G401 (cell line): Measurements from ENCODE around the gene TRPM1. TPM values are rescaled to one million over a fixed set of nuclear protein-coding genes. Genes with fewer than 3 reads are reported as not detected.

Source experiments
- DNase-seq: peaks from one replicate; pipeline ENCODE4 v3.0.0-alpha.2; 2015; ENCODE audit warnings: low spot score
- in situ Hi-C: cut with HindIII; loops from 2 replicates; pipeline ENCODE4 v1.10.0; 2016; ENCODE audit warnings: low sequenced_read_pairs, mixed read lengths
- total RNA-seq: library from RNA; depleted of rRNA; stranded (reverse); fragments of >200 nt; shearing (Covaris generic); gene quantifications from 2 replicates; pipeline ENCODE4 v1.2.3, GENCODE V29; 2014; rRNA removed

TRPM1 gene
- 3.2 TPM in 1 of 2 replicates, not detected in the other for total RNA-seq

DNA sequence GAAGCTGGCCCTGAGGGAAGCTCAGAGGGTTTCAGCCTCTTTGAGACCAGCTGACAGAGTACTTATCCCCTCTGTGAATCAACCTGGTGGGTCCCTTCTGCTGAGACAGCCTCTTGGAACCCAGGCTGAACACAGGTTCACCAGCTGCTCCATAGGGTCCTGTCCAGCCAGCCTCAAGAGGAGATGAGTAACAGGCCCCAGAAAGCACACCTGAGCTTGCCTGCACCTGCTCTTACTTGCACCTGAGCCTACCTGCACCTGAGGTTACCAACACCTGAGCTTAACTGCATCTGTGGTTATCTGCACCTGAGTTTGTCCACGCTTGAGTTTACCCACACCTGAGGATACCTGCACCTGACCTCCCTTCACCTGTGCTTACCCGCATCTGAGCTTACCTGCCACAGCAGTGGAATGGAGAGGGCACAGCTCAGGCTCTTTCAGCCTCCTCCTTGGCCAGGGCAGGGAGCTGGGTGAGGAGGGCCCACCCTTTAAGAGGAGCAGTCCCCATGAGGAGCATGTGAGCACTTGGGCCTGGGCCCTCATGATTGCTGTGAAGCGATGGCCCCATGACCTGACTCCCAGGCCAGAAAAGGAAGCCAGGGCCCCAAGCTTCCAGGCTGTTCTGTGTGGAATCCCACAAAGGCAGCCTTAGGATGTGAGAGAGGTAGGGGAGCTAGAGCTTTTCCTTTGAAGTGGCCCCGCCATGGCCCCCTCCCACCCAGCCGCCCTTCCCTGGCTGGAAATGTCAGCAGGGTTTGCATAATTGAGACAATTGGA lies at the start of gene TRPM1:
Gene TRPM1, minus strand, starts transcription at position 464 of the 777 bp plus-strand sequence. CDS start 20,370 bp downstream, outside the sequence.
- in situ Hi-C loops, result no loop called here
- DNase-seq, result no peak

DNA sequence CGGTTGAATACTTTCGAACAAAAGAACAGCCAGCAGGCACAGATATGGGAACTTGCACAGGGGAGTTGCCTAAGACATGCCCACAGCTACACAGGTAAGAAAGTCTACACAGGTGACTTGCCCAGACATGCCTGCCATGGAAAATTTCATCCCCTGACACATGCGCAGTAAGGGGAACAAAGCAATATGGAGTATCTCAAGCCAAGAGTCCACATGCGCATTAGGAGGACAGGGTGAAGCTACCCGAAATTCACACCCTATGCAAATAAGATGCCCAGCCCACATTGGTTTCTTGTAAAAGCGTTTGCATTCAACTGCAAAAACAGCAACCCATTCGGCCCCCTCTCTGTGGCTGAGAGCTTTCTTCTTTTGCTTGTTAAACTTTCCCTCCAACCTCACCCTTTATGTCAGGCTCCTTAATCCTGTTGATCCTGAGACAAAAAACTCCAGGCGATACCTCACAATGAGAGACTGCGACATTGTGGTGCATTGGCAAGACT lies 49.3 kb upstream of the TRPM1 start:
- in situ Hi-C loops, result no loop called here
- DNase-seq, result no peak

DNA sequence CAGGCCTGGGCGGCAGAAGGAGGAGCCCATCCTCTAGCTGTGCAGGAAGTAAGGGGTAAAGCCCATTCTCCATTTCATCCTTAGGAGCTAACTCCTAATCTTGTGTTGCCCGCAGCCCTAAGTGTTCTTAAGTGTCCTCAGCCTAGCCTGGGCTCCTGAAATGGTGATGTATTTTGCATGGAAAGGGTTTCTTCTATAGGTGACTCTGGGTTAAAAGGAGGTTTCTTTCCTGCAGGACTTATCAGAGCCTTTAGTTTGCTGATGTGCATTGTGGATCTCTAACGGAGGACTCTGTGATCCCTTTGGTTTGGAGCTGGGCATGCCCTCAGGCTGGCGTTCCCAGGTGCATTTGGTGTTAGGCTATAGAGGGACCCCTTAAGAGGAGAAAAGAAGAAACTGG lies 48.5 kb upstream of the TRPM1 start:
- in situ Hi-C loops, result no loop called here
- no peak for DNase-seq

DNA sequence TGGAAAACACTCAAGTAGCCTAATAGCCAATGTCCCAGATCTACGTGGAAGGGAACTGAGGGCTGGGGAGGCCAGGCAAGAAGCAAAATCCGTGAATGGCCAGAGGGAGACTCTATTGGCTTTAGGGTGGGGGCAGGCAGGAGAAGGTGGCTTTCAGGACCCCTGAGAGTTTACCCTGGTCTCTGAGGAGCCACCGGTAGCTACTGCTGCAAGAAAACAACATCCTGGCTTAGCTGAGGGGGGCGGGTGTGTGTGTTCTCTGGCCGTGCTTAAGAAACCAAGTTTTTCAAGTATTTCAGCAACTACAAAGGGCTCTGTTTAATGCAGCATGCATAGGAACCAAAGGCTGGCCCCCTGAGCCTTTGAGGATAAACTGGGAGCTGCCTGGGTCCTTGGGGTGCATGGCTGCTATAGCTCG lies 47.6 kb upstream of the TRPM1 start:
- no peak for DNase-seq
- in situ Hi-C loops, result no loop called here

DNA sequence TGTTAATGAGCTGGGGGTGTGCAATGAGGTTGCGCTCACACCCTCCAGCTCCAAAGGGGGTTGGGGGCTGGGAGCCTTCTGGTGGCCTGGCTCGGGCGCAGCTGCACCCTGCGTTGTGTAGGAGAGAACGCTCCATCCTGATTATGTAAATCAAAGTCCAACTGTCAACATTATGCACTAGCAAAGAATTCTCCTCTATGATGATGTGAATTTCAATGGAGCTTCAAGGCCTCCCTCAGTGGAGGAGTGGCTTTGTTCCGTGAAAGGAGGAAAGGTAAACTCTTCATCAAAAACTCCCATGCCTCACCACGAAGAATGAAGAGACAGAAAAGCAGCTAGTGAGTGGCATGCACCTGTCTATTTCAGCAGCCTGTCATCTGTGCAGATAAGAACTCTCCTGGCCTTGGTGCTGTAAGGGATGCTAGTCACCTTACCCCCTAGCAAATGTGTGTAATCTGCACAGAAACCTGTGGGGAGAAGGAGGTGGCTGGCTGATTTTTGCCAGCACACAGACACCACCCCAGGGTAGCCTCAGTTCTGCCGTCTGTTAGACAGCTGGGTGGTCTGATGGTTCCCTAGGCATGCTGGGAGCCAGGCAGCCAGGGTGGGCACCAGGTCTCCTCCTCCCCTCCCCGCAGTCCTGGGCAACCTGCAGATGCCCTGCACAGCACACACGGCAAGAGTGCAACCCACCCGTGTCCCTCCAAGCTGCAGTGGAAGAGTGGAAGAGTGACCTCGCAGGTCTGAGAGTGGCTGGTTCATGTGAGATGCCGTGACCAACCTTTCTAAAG lies 47.0 kb upstream of the TRPM1 start:
- in situ Hi-C loops, result no loop called here

DNA sequence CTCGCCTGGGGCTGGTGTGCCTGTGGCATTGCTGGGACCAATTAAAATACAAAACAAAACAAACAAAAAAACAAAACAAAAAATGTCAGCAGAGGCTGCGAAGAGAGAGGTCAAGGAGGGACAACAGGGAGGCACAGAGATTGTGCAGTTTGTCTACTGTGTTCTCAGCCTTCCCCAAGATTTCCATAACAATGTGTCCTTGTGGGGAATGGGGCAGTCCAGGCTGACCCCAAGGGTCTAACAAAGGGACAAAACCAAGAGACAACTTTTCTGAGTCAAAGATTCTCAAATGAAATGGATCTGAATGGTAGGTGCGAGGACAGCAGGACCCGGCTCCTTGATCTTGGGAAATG lies 46.4 kb upstream of the TRPM1 start:
- no peak for DNase-seq
- in situ Hi-C loops, result no loop called here

More for the DNA sequence above, 47.0 kb upstream of the TRPM1 start:
- DNase-seq, result no peak

DNA sequence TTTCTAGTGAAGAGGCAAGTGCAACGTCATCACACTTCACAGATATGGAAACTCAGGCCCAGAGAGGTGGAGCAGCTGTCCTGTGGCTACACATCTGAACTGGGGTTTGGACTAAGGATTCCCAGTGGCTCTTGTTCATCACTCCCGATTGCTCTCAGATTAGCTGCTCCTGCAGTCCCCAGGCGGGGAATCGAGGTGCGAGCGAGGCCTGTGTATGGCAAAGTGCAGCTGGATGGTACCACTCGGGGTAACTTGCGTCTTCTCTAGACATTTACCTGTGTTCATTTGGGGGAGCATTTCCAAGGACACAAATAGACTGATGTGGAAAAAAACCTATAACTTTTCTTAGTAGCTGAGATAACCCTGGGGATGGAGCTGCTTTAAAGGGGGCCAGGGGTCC lies 45.9 kb upstream of the TRPM1 start:
- no peak for DNase-seq
- in situ Hi-C loops, result no loop called here

DNA sequence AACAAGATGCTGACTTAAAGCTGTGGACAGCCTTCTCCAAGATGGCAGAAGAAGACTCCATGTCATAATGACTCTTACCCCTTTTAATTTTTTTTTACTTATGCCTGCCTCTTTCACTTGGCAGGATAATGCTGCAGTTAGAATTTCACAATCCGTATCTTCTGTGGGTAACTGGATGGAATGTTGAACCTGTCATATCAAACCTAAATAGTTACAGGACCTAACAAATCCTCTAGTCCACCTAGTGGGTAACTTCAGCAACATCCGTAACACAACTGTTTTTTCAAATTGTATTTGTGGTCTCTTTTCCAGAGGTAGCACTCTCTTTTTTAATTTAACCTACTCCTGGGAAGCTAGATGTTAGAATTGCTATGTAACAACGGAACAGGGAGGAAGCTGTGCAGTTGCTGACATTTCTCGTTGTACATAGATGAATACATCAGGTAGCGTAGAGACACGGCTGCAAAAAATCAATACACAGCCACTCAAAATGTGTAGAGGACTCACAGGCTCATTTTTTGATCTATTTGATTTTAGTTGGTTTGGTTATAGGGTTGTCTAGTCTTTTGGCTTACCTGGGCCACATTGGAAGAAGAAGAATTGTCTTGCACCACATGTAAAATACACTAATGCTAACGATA lies 43.9 kb upstream of the TRPM1 start:
- DNase-seq, result no peak
- in situ Hi-C loops, result no loop called here

DNA sequence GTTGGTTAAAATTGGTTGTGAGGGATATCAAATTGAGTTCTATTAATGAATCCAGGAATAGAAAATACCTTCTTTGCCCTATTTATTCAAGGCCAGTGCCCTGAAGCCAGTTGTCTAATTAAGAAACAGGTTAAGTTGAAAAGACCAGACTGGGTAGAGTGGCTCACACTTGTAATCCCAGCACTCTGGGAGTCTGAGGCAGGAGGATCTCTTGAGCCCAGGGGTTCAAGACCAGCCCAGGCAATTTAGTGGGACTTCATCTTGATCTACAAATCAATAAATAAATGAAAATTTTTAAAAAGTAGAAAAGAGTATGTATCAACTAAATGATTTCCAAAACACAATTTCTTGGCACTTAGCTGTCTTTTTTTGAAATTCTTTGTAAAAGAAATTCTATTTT lies 40.3 kb upstream of the TRPM1 start:
- no peak for DNase-seq
- in situ Hi-C loops, result no loop called here

DNA sequence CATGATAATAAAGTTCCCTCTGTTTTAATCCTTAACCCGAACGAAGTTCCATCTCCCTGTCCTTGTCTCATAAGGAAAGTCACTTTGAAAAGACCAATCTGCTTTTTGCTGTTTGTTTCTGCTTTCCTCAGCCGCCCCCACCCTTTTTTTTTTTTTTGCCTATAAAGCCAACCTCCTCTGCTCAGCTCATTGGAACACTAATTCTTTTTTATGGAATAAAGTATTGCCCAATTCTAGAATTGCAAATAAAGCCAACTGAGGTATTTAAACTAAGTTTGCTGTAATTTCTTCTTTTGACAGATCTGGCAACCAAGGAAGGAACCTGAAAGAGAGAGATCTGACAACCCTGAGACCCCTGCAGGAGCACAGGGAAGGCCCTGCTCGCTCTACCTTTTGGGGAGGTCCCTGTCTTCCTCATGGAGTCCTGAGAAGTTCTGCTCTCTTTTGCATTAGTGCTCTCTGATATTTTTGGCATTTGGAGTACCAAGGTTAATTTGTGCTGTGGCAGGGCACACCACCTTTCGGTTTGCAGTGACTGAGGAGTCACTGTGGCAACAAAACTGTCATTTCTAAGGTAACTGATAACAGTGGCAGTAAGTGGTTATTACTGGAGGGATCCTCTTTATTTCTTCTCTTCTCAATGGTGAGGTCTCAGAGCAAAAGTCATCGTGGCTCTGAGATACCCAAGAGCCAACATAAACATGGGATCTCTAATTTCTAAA lies 35.2 kb upstream of the TRPM1 start:
- DNase-seq, result no peak
- in situ Hi-C loops, result no loop called here

DNA sequence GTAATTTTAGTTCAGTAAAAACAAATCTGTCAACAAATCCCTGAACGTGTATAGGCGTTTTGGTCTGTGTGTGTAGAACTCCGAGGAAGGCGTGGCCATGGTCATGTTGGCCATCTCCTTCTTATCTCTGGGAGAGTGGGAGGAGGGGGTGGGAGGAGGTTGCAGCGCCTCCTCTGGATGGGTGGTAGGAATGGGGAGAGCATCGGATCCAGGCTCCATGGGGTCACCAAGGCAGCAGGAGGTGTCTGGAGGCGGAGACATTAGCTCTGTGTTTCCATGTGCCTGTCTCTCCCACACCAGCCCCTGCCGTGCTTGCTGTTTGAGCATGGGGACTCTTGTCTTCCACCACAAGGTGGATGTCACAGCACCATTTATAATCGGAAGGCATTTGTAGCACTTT lies 34.5 kb upstream of the TRPM1 start:
- no peak for DNase-seq
- in situ Hi-C loops, result no loop called here

DNA sequence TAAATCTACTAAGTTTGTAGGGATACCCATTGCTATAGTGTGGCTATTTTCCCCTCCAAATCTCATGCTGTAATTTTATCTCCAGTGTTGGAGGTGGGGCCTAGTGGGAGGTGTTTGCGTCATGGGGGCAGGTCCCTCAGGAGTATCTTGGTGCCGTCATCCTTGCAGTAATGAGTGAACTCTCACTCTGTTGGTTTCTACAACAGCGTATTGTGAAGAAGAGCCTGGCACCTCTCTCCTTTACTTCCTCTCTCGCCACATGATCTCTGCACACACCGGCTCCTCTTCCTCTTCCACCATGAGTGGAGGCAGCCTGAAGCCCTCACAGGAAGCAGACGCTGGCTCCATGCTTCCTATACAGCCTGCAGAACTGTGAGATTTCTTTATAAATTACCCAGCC lies 34.0 kb upstream of the TRPM1 start:
- DNase-seq, result no peak
- in situ Hi-C loops, result no loop called here

DNA sequence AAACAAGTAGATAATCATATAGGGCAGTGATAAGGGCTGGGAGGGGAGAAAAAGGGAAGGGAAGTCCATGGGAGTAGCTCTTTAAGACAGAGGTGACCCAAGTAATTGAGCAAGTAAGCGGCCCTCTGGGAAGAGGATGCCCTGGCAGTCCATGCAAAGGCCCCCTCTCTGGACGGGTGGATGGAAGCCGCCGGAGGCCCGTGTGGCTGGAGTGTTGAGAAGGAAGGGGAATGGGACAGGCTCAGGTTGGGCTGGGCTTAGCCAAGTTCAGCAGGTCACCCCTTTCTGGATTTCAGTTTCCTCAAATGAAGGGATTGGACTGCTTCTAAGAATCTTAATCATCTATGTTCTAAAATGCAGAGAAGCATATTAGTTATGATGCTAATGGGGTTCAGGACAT lies 32.4 kb upstream of the TRPM1 start:
- in situ Hi-C loops, result no loop called here
- DNase-seq, result no peak

DNA sequence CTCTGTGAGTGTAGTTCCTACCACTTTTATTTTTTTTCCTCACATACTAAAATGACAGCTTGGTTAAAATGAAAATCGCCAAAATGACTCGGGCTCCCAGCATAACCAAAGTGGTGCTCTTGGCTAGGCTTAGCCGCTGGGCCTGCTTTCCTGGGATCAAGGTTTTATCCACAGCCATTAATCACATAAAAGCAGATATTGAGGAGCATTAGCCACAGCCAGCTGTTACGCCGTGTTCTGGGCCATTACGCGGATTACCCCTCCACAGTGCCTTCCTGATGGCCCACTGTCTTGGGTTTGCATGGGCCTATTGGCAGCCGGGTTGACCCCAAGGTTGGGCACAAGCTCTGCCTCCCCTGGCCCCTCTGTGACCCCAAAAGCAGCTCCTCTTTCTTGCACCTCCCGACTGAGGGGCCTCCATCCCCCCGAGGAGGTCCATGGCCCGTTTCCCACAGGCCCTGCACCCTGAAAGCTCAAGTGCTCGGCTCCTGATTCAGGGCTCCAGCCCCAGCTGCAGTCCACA lies 30.4 kb upstream of the TRPM1 start:
- in situ Hi-C loops, result no loop called here
- DNase-seq, result no peak

DNA sequence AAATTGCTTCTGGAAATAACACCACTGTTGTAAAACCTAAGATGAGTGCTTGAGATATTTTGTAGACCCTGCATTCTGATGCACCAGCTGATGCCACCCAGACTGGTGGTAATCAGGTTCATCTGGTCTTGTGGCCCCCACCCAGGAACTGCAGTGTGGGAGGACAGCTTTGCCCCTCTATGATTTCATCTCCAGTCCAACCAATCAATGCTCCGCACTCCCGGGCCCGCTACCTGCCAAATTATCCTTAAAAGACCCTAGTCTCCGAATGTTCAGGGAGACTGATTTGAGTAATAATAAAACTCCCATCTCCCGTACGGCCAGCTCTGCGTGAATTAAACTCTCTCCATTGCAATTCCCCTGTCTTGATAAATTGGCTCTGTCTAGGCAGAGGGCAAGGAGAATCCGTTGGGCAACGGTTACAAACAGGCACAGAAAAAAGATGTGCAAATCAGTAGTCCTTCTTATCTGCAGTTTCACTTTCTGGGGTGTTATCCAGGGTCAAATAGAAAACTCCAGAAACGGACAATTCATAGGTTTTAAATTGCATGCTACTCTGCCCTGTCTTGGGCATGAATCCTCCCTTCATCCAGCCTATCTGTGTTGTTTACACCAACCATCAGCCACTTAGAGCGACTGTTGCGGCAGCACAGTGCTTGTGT lies 29.2 kb upstream of the TRPM1 start:
- in situ Hi-C loops, result no loop called here
- no peak for DNase-seq

DNA sequence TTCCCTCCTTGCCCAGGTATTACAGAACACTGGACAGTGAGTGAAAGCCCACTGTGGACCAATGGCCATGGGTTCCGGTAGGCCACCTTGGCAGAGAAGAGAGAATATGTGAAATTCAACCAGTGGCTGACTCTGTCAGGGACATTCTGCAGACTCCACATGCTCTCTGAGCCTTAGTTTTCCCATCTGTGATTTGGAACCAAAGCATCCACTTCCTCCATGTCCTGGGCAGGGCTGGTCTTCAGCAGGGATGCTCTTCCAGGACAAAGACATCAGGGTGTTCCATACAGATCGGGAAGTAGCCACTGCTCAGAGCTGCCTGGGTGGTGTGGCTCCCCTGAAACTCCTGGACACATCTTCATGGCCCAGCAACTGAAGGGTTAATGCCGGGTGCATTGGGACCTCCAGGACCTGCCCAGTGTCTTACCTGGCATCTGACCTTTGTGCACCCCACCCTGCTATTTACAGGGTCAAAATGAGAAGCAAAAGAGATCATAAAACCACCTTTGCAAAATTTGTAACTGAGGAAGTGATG lies 28.3 kb upstream of the TRPM1 start:
- DNase-seq, result no peak
- in situ Hi-C loops, result no loop called here

DNA sequence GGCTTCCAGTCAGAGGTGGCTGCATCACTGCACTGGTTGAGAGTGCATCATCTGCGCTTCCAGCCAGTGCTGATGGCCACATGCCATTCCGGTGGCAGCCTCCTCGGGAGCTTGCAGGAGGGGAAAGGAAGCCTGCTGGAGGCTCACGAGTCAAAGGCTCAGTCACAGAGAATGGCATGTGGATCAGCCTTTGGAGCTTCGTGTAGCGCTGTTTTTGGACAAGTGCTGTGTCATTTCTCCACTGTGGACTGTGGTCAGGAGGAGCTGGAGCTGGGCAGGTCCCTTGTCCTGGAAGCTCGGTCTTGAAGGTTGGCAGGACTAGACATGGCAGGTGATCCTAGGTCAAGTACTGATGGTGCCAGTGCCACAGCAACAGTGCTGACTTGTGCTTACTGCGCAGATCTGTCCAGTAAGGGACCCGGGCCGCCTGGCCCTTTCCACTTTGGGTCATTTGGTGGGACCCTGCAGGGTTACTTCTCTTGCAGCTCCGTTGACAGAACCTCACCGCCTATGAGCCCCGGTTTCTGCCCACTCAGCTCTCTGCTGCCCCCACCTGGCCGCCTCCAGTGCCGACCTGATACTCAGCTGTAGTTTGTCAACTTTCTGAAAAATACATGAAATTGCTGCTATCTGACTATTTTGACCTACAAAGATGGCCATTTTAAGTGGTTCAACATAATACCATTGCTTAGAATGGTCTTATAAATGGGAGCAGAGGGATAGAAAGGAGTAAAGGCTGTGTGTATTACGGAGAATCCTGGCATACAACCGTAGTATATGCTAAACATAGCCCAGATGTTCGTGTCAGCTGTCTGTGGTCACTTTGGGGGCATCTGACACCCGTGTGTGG lies 27.6 kb upstream of the TRPM1 start:
- in situ Hi-C loops, result no loop called here
- DNase-seq, result peak; percentile 69

DNA sequence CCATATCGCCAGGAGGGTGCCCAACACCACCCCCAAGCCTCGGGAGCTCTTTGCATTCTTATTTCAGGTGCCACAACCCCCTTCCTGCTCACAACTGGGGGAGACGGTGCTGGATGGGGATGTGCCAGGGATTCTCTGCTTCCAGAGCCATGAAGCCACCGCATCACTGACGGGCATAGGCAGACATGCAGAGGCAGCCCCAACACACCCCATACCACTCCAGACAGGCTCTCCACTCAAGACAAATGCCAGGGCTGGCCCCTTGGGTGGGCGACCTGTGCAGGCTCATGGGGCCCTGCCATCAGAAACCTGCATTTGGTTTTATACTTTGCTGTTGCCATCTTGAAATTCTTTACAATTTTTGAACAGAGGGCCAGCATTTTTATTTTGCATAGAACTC lies 27.0 kb upstream of the TRPM1 start:
- in situ Hi-C loops, result no loop called here
- no peak for DNase-seq
